Body of pancreas (tissue), 4 donors: Measurements from ENCODE around the gene KRTAP9-1.
"Not testable (repeated sequence)": the region's sequence is repeated elsewhere in the genome, so short reads cannot be mapped to it uniquely, and the experiment has no call there.

Source experiments
- CTCF ChIP-seq, 7 experiments: fragments of 450-650 bp in 4 of 7; fragments of 200-600 bp in 3 of 7; sonication (generic) in 3 of 7; IDR thresholded peaks; one replicate each; pipeline ENCODE4 v1.5.1; 2016 to 2019; ENCODE audit warnings: antibody characterized with exemption in 7 of 7
- POLR2A ChIP-seq, 3 donors: fragments of 450-650 bp; IDR thresholded peaks; one replicate each; pipeline ENCODE4 v1.6.1; 2016; ENCODE audit warnings: antibody characterized with exemption in 3 of 3, mild to moderate bottlenecking in 2 of 3

- TF ChIP-seq CTCF, POLR2A (IDR thresholded peaks at IDR 0.05): not testable (repeated sequence)
Observed at GRCh38 chr17:41226598-41227095, 37.0 kb downstream of the KRTAP9-1 start, which contains the start of gene KRTAP9-2.
